ENCODE results near the gene IMMT.

IMMT gene

DNA sequence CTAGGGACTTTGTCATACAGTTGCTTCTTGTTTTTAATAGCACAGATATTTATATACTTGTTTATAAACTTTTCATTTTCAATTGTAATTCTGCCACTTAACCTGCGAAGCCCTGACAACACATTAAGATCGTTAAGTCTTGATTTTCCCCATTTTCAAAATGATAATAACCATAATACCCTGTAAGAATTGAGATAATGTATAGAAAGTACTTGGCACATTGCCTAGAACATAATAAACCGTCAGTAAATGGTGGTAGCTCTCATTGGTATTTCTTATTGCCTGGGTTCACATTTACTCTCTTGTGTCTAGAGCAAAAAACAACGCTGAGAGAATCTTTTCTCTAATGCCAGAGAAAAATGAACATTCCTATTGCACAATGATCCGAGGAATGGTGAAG lies 70.6 kb downstream of the IMMT start:
- H3K14ac ChIP-seq (ENCODE audit: low read length in 2 of 2), result no peak overlapping the region
- H3K4me1 ChIP-seq (ENCODE audit: control insufficient read depth, insufficient read depth, low read depth, low read length), result no peaks in the 10 kb centered on the region
- no peak overlapping the region for H2BK15ac ChIP-seq (ENCODE audit: low read depth, poor library complexity, severe bottlenecking)
- H2AFZ ChIP-seq (ENCODE audit: low read depth, low read length), result no peak overlapping the region
- no peak overlapping the region for H3K4me3 ChIP-seq (ENCODE audit: insufficient read depth in 1 of 2, low read depth in 1 of 2, low read length in 2 of 2)
- H2BK120ac ChIP-seq (ENCODE audit: low read depth, low read length), result no peak overlapping the region
- H2AK5ac ChIP-seq (ENCODE audit: low read length, severe bottlenecking), result no peak overlapping the region
- no peak overlapping the region for H2BK5ac ChIP-seq (ENCODE audit: low read depth, low read length, poor library complexity, severe bottlenecking)
- H4K91ac ChIP-seq (ENCODE audit: low read length), result no peak overlapping the region
- H3K79me1 ChIP-seq (replicated peaks; ENCODE audit: low read length, poor library complexity, severe bottlenecking), result peaks cover 23% of the 10 kb centered on the region
- H3K18ac ChIP-seq (ENCODE audit: low read depth in 1 of 2, low read length in 2 of 2), result no peak overlapping the region
- no peak overlapping the region for H3K27ac ChIP-seq (ENCODE audit: low read length, poor library complexity, severe bottlenecking)
- no peak overlapping the region for H2BK12ac ChIP-seq (ENCODE audit: low read length in 2 of 2)
- H3K36me3 ChIP-seq (ENCODE audit: control insufficient read depth in 1 of 2, insufficient read depth in 2 of 2, low read depth in 1 of 2, low read length in 2 of 2), result peaks cover 31 to 99% of the 10 kb centered on the region in 2 experiments
- no peak overlapping the region for H3K4me2 ChIP-seq (ENCODE audit: low read length, poor library complexity, severe bottlenecking)
- no peak overlapping the region for H3K23ac ChIP-seq (ENCODE audit: low read length in 2 of 2)
- no peak overlapping the region for H3K4ac ChIP-seq (ENCODE audit: low read depth in 1 of 2, low read length in 2 of 2)
- H3K9me3 ChIP-seq (ENCODE audit: control insufficient read depth, low read length), result no peaks in the 10 kb centered on the region
- no peak overlapping the region for H4K8ac ChIP-seq (ENCODE audit: low read length)
- H3K9ac ChIP-seq (ENCODE audit: low read length), result no peak overlapping the region
- H3K27me3 ChIP-seq (ENCODE audit: control insufficient read depth in 1 of 2, insufficient read depth in 1 of 2, low read length in 2 of 2), result no peaks in the 10 kb centered on the region
- WGBS, result 90% methylated on average over 3 of the region's 5 CpGs
- no peak for DNase-seq

DNA sequence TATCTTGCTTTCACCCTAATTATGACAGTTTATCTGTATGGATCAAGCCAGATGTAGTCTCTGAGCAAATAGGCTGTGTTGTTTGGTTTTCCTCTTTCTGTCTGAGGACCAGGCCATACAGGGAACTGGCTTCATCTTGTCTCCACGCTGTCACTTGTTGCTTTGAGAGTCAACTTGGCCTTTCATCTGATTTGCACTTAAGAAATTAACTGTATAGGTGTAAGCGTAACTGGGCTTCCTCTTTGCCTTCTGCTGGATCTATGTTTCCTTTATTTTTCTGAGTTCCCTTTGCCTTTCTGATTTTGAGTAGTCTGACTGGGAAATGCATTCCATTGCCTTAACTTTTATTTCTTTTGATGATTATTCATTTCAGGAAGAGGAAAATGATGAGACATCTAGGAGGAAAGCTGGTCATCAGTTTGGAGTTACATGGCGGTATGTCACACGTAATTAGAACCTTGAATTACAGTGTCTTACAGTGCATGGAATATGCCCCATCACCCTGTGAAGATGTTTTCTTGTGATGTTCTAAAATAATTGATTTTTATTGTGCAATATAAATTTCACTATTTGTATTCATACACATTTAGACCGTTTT lies 71.8 kb downstream of the IMMT start:
- Histone ChIP-seq H3K27ac (ENCODE audit: low read length, poor library complexity, severe bottlenecking) (no peak overlapping the region), H3K4me1 (ENCODE audit: control insufficient read depth, insufficient read depth, low read depth, low read length) (no peaks in the 10 kb centered on the region), H2AK5ac (ENCODE audit: low read length, severe bottlenecking) (no peak overlapping the region), H3K4ac (ENCODE audit: low read depth in 1 of 2, low read length in 2 of 2) (no peak overlapping the region), H3K9me3 (ENCODE audit: control insufficient read depth, low read length) (no peaks in the 10 kb centered on the region), H4K8ac (ENCODE audit: low read length) (no peak overlapping the region), H3K9ac (ENCODE audit: low read length) (no peak overlapping the region), H3K36me3 (ENCODE audit: control insufficient read depth in 1 of 2, insufficient read depth in 2 of 2, low read depth in 1 of 2, low read length in 2 of 2) (peaks cover 32 to 99% of the 10 kb centered on the region in 2 experiments), H3K27me3 (ENCODE audit: control insufficient read depth in 1 of 2, insufficient read depth in 1 of 2, low read length in 2 of 2) (no peaks in the 10 kb centered on the region), H3K4me3 (ENCODE audit: insufficient read depth in 1 of 2, low read depth in 1 of 2, low read length in 2 of 2) (no peak overlapping the region), H3K14ac (ENCODE audit: low read length in 2 of 2) (no peak overlapping the region), H2BK12ac (ENCODE audit: low read length in 2 of 2) (no peak overlapping the region), H4K91ac (ENCODE audit: low read length) (no peak overlapping the region), H2BK15ac (ENCODE audit: low read depth, poor library complexity, severe bottlenecking) (no peak overlapping the region), H3K23ac (ENCODE audit: low read length in 2 of 2) (no peak overlapping the region), H3K18ac (ENCODE audit: low read depth in 1 of 2, low read length in 2 of 2) (no peak overlapping the region), H3K79me1 (replicated peaks; ENCODE audit: low read length, poor library complexity, severe bottlenecking) (peaks cover 27% of the 10 kb centered on the region), H2BK5ac (ENCODE audit: low read depth, low read length, poor library complexity, severe bottlenecking) (no peak overlapping the region), H3K4me2 (ENCODE audit: low read length, poor library complexity, severe bottlenecking) (no peak overlapping the region), H2BK120ac (ENCODE audit: low read depth, low read length) (no peak overlapping the region), H2AFZ (ENCODE audit: low read depth, low read length) (no peak overlapping the region)
- WGBS, result 100% methylated on average over 4 of the region's 5 CpGs
- DNase-seq, result no peak

DNA sequence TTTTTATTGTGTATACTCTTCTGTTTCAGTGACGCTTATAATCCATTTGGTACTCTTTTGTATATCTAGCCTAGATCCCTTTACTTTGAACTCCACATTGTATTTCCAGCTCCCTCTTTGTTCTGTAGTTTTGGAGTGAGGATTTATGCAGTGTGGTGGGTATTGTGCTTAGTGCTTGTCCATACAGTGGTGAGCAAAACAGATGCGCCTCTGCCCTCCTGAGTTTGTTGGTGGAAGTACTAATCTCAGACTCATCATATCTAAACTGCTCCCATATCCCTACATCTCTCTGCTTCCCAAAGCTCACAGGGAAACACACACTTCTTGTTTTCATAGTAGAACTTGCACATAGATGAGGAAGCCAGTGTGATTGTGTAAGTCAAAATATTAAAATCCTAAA lies 77.1 kb downstream of the IMMT start:
- H4K91ac ChIP-seq (ENCODE audit: low read length), result no peak overlapping the region
- peaks cover 36% of the 10 kb centered on the region for H3K79me1 ChIP-seq (replicated peaks; ENCODE audit: low read length, poor library complexity, severe bottlenecking)
- H3K4me3 ChIP-seq (ENCODE audit: insufficient read depth in 1 of 2, low read depth in 1 of 2, low read length in 2 of 2), result no peak overlapping the region
- H2AFZ ChIP-seq (ENCODE audit: low read depth, low read length), result no peak overlapping the region
- H3K4me1 ChIP-seq (ENCODE audit: control insufficient read depth, insufficient read depth, low read depth, low read length), result peaks cover 5% of the 10 kb centered on the region
- H3K9ac ChIP-seq (ENCODE audit: low read length), result no peak overlapping the region
- H2BK5ac ChIP-seq (ENCODE audit: low read depth, low read length, poor library complexity, severe bottlenecking), result no peak overlapping the region
- no peak overlapping the region for H3K18ac ChIP-seq (ENCODE audit: low read depth in 1 of 2, low read length in 2 of 2)
- H3K27ac ChIP-seq (ENCODE audit: low read length, poor library complexity, severe bottlenecking), result no peak overlapping the region
- no peak overlapping the region for H3K23ac ChIP-seq (ENCODE audit: low read length in 2 of 2)
- H3K4ac ChIP-seq (ENCODE audit: low read depth in 1 of 2, low read length in 2 of 2), result no peak overlapping the region
- H4K8ac ChIP-seq (ENCODE audit: low read length), result no peak overlapping the region
- no CpG with 5 or more reads among the region's 2 CpGs for WGBS
- H3K9me3 ChIP-seq (ENCODE audit: control insufficient read depth, low read length), result no peaks in the 10 kb centered on the region
- no peak overlapping the region for H3K14ac ChIP-seq (ENCODE audit: low read length in 2 of 2)
- no peak overlapping the region for H3K4me2 ChIP-seq (ENCODE audit: low read length, poor library complexity, severe bottlenecking)
- no peak for DNase-seq
- H2BK12ac ChIP-seq (ENCODE audit: low read length in 2 of 2), result no peak overlapping the region
- H2BK15ac ChIP-seq (ENCODE audit: low read depth, poor library complexity, severe bottlenecking), result no peak overlapping the region
- H2BK120ac ChIP-seq (ENCODE audit: low read depth, low read length), result no peak overlapping the region
- no peaks in the 10 kb centered on the region for H3K27me3 ChIP-seq (ENCODE audit: control insufficient read depth in 1 of 2, insufficient read depth in 1 of 2, low read length in 2 of 2)
- peaks cover 33 to 95% of the 10 kb centered on the region in 2 experiments for H3K36me3 ChIP-seq (ENCODE audit: control insufficient read depth in 1 of 2, insufficient read depth in 2 of 2, low read depth in 1 of 2, low read length in 2 of 2)
- no peak overlapping the region for H2AK5ac ChIP-seq (ENCODE audit: low read length, severe bottlenecking)

- no peaks in the 10 kb centered on the region for H3K27me3 ChIP-seq (ENCODE audit: control insufficient read depth in 1 of 2, insufficient read depth in 1 of 2, low read length in 2 of 2)
- no peak overlapping the region for H2BK12ac ChIP-seq (ENCODE audit: low read length in 2 of 2)
- no peak overlapping the region for H2AFZ ChIP-seq (ENCODE audit: low read depth, low read length)
- H4K8ac ChIP-seq (ENCODE audit: low read length), result no peak overlapping the region
- H3K4ac ChIP-seq (ENCODE audit: low read depth in 1 of 2, low read length in 2 of 2), result no peak overlapping the region
- H4K91ac ChIP-seq (ENCODE audit: low read length), result no peak overlapping the region
- H3K9me3 ChIP-seq (ENCODE audit: control insufficient read depth, low read length), result no peaks in the 10 kb centered on the region
- peak overlapping the region; percentile 97 for H3K9ac ChIP-seq (ENCODE audit: low read length)
- no peak overlapping the region for H3K18ac ChIP-seq (ENCODE audit: low read depth in 1 of 2, low read length in 2 of 2)
- peaks cover 11 to 48% of the 10 kb centered on the region in 2 experiments for H3K36me3 ChIP-seq (ENCODE audit: control insufficient read depth in 1 of 2, insufficient read depth in 2 of 2, low read depth in 1 of 2, low read length in 2 of 2)
- H2BK120ac ChIP-seq (ENCODE audit: low read depth, low read length), result no peak overlapping the region
- peaks cover 7% of the 10 kb centered on the region for H3K79me1 ChIP-seq (replicated peaks; ENCODE audit: low read length, poor library complexity, severe bottlenecking)
- peak overlapping the region; percentile 89 for H3K4me2 ChIP-seq (ENCODE audit: low read length, poor library complexity, severe bottlenecking)
- H3K4me3 ChIP-seq (ENCODE audit: insufficient read depth in 1 of 2, low read depth in 1 of 2, low read length in 2 of 2), result peak overlapping the region in 1 of 2 experiments; percentile 93
- 28% methylated on average over 3 of the region's 5 CpGs for WGBS
- no peak overlapping the region for H2AK5ac ChIP-seq (ENCODE audit: low read length, severe bottlenecking)
- peak; percentile 15 for DNase-seq
- no peak overlapping the region for H2BK15ac ChIP-seq (ENCODE audit: low read depth, poor library complexity, severe bottlenecking)
- H3K23ac ChIP-seq (ENCODE audit: low read length in 2 of 2), result no peak overlapping the region
- peaks cover 4% of the 10 kb centered on the region for H3K4me1 ChIP-seq (ENCODE audit: control insufficient read depth, insufficient read depth, low read depth, low read length)
- no peak overlapping the region for H3K14ac ChIP-seq (ENCODE audit: low read length in 2 of 2)
- H3K27ac ChIP-seq (ENCODE audit: low read length, poor library complexity, severe bottlenecking), result no peak overlapping the region
- no peak overlapping the region for H2BK5ac ChIP-seq (ENCODE audit: low read depth, low read length, poor library complexity, severe bottlenecking)
Observed at GRCh38 chr2:86107031-86107430, 88.2 kb downstream of the IMMT start.
